SK-N-SH treated with all-trans-retinoic acid at 6 μM for 48 hours (cell line): Measurements from ENCODE around the gene UTS2R.

ENCODE experiments used
- CSRNP3 ChIP-seq: fragments of 250-450 bp; sonication (Bioruptor Pico); IDR thresholded peaks from 2 replicates; pipeline ENCODE4 v1.5.1; 2021; ENCODE audit warnings: mild to moderate bottlenecking, moderate library complexity
- ESRRG ChIP-seq: fragments of 250-450 bp; sonication (Bioruptor Pico); IDR thresholded peaks from 2 replicates; pipeline ENCODE4 v1.6.1; 2021; ENCODE audit warnings: mild to moderate bottlenecking
- PATZ1 ChIP-seq: fragments of 250-450 bp; sonication (Bioruptor Pico); IDR thresholded peaks from 2 replicates; pipeline ENCODE4 v1.8.0; 2020; ENCODE audit warnings: mild to moderate bottlenecking, moderate library complexity, borderline replicate concordance
- RARB ChIP-seq: fragments of 250-450 bp; sonication (Bioruptor Pico); IDR thresholded peaks from 2 replicates; pipeline ENCODE4 v1.8.0; 2021; ENCODE audit warnings: mild to moderate bottlenecking, moderate library complexity

- TF ChIP-seq PATZ1 (CRISPR knock-in tag) (no peak), ESRRG (CRISPR knock-in tag) (no peak), RARB (no peak), CSRNP3 (CRISPR knock-in tag) (no peak)
Measured at GRCh38 chr17:82383411-82383810, 11.8 kb downstream of the UTS2R start.
